ENCODE data around the gene PSMA1.

PSMA1 gene

GRCh38 chr11:14529951-14530350 is 9.8 kb upstream of the PSMA1 start:
- DNase-seq (ENCODE audit: low spot score) = no peak

- DNase-seq (ENCODE audit: low spot score) = no peak
Observed at GRCh38 chr11:14529321-14529720, 9.1 kb upstream of the PSMA1 start.

- no peak for DNase-seq (ENCODE audit: low spot score)
Observed at GRCh38 chr11:14522801-14523200, 2.6 kb upstream of the PSMA1 start.

- DNase-seq (ENCODE audit: low spot score) = no peak
Observed at GRCh38 chr11:14522245-14522644, 2.1 kb upstream of the PSMA1 start.

- no peak for DNase-seq (ENCODE audit: low spot score)
Observed at GRCh38 chr11:14520747-14521151, 563 bp upstream of the PSMA1 start.

GRCh38 chr11:14519597-14519916 is 629 bp downstream of the PSMA1 start:
- no peak for DNase-seq (ENCODE audit: low spot score)

GRCh38 chr11:14518820-14519219 is 1.4 kb downstream of the PSMA1 start:
- no peak for DNase-seq (ENCODE audit: low spot score)

- no peak for DNase-seq (ENCODE audit: low spot score)
Observed at GRCh38 chr11:14513800-14514199, 6.4 kb downstream of the PSMA1 start.

- DNase-seq (ENCODE audit: low spot score) = no peak
Observed at GRCh38 chr11:14506532-14506931, 13.7 kb downstream of the PSMA1 start.

- no peak for DNase-seq (ENCODE audit: low spot score)
Observed at GRCh38 chr11:14503023-14503422, 17.2 kb downstream of the PSMA1 start.

GRCh38 chr11:14502039-14502438 is 18.1 kb downstream of the PSMA1 start:
- DNase-seq (ENCODE audit: low spot score) = no peak

- peak; percentile 60 for DNase-seq (ENCODE audit: low spot score)
Observed at GRCh38 chr11:14500181-14500651, 20.0 kb downstream of the PSMA1 start.

GRCh38 chr11:14499560-14500180 is 20.5 kb downstream of the PSMA1 start, which contains the start of gene COPB1:
COPB1 (minus strand) TSS chr11:14499811; CDS start chr11:14498928, 883 bp downstream.
- peak; percentile 95 for DNase-seq (ENCODE audit: low spot score)

GRCh38 chr11:14499178-14499559 is 21.0 kb downstream of the PSMA1 start:
- peak; percentile 31 for DNase-seq (ENCODE audit: low spot score)

GRCh38 chr11:14480716-14481115 is 39.5 kb downstream of the PSMA1 start:
- no peak for DNase-seq (ENCODE audit: low spot score)

GRCh38 chr11:14471127-14471526 is 49.1 kb downstream of the PSMA1 start:
- no peak for DNase-seq (ENCODE audit: low spot score)

GRCh38 chr11:14463623-14464022 is 56.6 kb downstream of the PSMA1 start:
- DNase-seq (ENCODE audit: low spot score) = no peak

- DNase-seq (ENCODE audit: low spot score) = no peak
Observed at GRCh38 chr11:14460147-14460546, 60.0 kb downstream of the PSMA1 start.

GRCh38 chr11:14458377-14458776 is 61.8 kb downstream of the PSMA1 start:
- no peak for DNase-seq (ENCODE audit: low spot score)

- no peak for DNase-seq (ENCODE audit: low spot score)
Observed at GRCh38 chr11:14455648-14456430, 64.3 kb downstream of the PSMA1 start.

Measured in Ammon's horn (tissue), 1 donor.